Osteocyte (in vitro differentiated cells): ENCODE measurements around the gene ZNF222. TPM values are rescaled to one million over a fixed set of nuclear protein-coding genes. Genes with fewer than 3 reads are reported as not detected.

Source experiments
- DNase-seq: peaks from one replicate; pipeline ENCODE4 v3.0.0; 2021; ENCODE audit warnings: mixed read lengths; ENCODE audit not compliant: unreplicated experiment; ENCODE audit errors: extremely low spot score
- H3K27ac Mint-ChIP-seq: one replicate; pipeline ENCODE4 v1.8.0; 2021; ENCODE audit warnings: mild to moderate bottlenecking, mixed read lengths; ENCODE audit not compliant: unreplicated experiment
- H3K27me3 Mint-ChIP-seq: one replicate; pipeline ENCODE4 v1.8.0; 2021; ENCODE audit warnings: mixed read lengths; ENCODE audit not compliant: unreplicated experiment
- H3K36me3 Mint-ChIP-seq: one replicate; pipeline ENCODE4 v1.8.0; 2021; ENCODE audit warnings: mixed read lengths; ENCODE audit not compliant: unreplicated experiment
- H3K4me1 Mint-ChIP-seq: one replicate; pipeline ENCODE4 v1.8.0; 2021; ENCODE audit warnings: mixed read lengths; ENCODE audit not compliant: unreplicated experiment
- H3K4me3 Mint-ChIP-seq: one replicate; pipeline ENCODE4 v1.8.0; 2021; ENCODE audit warnings: mild to moderate bottlenecking, moderate library complexity, mixed read lengths; ENCODE audit not compliant: unreplicated experiment
- H3K9me3 Mint-ChIP-seq: one replicate; pipeline ENCODE4 v1.8.0; 2021; ENCODE audit warnings: mixed read lengths; ENCODE audit not compliant: unreplicated experiment
- CTCF ChIP-seq: fragments of 200-600 bp; sonication (generic); IDR thresholded peaks from 2 replicates; pipeline ENCODE4 v1.5.0; 2021; ENCODE audit warnings: antibody characterized with exemption, mild to moderate bottlenecking, moderate library complexity
- total RNA-seq: library from RNA; stranded (reverse); gene quantifications from 2 replicates; pipeline ENCODE4 v1.2.1, GENCODE V29; 2021

The ZNF222 gene
- total RNA-seq, 1 donor from 2014 or later, result 6.1 TPM

- Mint-ChIP-seq H3K36me3 (peaks cover 62% of the 10 kb centered on the region), H3K9me3 (peaks cover 45% of the 10 kb centered on the region), H3K4me1 (peaks cover 11% of the 10 kb centered on the region), H3K27me3 (no peaks in the 10 kb centered on the region), H3K27ac (no peak overlapping the region), H3K4me3 (no peak overlapping the region)
- no peak for TF ChIP-seq CTCF
- DNase-seq, result no peak
Observed at GRCh38 chr19:44007473-44007872, 17.7 kb upstream of the ZNF222 start.

- Mint-ChIP-seq H3K9me3 (peaks cover 70% of the 10 kb centered on the region), H3K4me1 (no peaks in the 10 kb centered on the region)
Observed at GRCh38 chr19:44010468-44010867, 14.7 kb upstream of the ZNF222 start.

GRCh38 chr19:44019498-44019897 is 5.7 kb upstream of the ZNF222 start:
- no peak overlapping the region for H3K27ac Mint-ChIP-seq
- H3K36me3 Mint-ChIP-seq, result no peaks in the 10 kb centered on the region
- TF ChIP-seq CTCF, result no peak

More at GRCh38 chr19:44010468-44010867, 14.7 kb upstream of the ZNF222 start:
- Mint-ChIP-seq H3K27me3 (no peaks in the 10 kb centered on the region), H3K36me3 (peaks cover 69% of the 10 kb centered on the region), H3K4me3 (no peak overlapping the region), H3K27ac (no peak overlapping the region)
- no peak for TF ChIP-seq CTCF
- no peak for DNase-seq

GRCh38 chr19:44021221-44021620 is 4.0 kb upstream of the ZNF222 start:
- H3K27ac Mint-ChIP-seq, result no peak overlapping the region
- peaks cover 34% of the 10 kb centered on the region for H3K9me3 Mint-ChIP-seq
- TF ChIP-seq CTCF, result no peak
- peaks cover 8% of the 10 kb centered on the region for H3K36me3 Mint-ChIP-seq
- DNase-seq, result no peak
- H3K4me1 Mint-ChIP-seq, result peaks cover 16% of the 10 kb centered on the region
- no peak overlapping the region for H3K4me3 Mint-ChIP-seq
- H3K27me3 Mint-ChIP-seq, result peaks cover 25% of the 10 kb centered on the region

More at GRCh38 chr19:44019498-44019897, 5.7 kb upstream of the ZNF222 start:
- no peak for DNase-seq
- peaks cover 25% of the 10 kb centered on the region for H3K27me3 Mint-ChIP-seq
- no peak overlapping the region for H3K4me3 Mint-ChIP-seq
- H3K4me1 Mint-ChIP-seq, result no peaks in the 10 kb centered on the region
- H3K9me3 Mint-ChIP-seq, result peaks cover 45% of the 10 kb centered on the region

- Mint-ChIP-seq H3K36me3 (peaks cover 38% of the 10 kb centered on the region), H3K27me3 (peaks cover 19% of the 10 kb centered on the region), H3K9me3 (peaks cover 42% of the 10 kb centered on the region), H3K4me1 (peaks cover 17% of the 10 kb centered on the region), H3K4me3 (peak overlapping the region; percentile 97), H3K27ac (peak overlapping the region; percentile 97)
- TF ChIP-seq CTCF, result no peak
- DNase-seq, result no peak
Observed at GRCh38 chr19:44024900-44025216, 321 bp upstream of the ZNF222 start.
